ENCODE measurements around the gene KIAA0513. TPM values are rescaled to one million over a fixed set of nuclear protein-coding genes. Genes with fewer than 3 reads are reported as not detected.

The KIAA0513 gene
- total RNA-seq, 2 donors from 2014 or later, result 14.7 to 15.8 TPM

- DNase-seq (ENCODE audit: low spot score), result no peak
- intact Hi-C loops (cut with DNase I), result no loop called here
Observed at GRCh38 chr16:85081038-85081437, 53.4 kb downstream of the KIAA0513 start.

- DNase-seq (ENCODE audit: low spot score), result no peak
- intact Hi-C loops (cut with DNase I), result no loop called here
Observed at GRCh38 chr16:85081765-85082164, 54.2 kb downstream of the KIAA0513 start.

DNA sequence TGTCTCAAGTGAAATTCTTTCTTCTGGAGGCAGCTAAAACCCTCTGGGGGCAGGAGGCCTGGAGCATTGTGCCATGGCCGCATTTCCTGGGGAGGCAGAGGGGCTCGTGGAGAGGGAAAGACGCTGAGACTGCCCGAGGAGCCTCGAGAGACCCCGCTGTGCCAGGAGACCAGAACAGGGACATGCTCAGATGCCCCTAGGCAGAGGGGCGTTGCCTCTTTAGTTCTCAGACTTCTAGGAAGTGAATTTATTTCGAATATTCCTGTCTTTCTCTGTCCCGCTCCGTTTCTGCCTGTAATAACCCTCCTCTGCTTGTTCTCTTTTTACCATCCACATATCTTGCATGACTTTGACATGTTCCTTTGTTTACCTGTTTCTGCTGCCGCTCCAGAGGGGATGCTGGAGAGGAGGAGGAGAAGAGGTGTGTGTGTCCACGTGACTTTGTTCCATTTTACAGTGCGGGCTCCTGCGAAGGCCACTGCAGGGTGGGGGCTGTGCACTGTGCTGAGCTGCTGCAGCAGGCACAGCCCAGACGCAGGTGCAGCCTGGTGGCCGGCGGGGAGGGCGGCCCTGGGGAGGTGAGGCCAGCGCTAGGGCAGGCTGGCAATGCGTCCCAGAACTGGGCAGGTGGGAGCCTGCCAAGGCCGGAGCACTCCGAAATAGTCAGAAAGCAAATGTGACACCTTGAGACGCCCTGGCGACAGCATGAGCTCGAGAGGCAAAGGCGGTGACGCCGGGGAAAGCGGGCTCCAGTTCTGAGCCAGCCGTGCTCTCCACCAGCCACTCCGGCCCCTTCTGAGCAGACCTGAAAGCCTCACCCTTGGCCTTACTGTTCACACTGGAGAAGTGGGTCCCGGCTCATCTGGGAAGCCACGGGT lies 54.8 kb downstream of the KIAA0513 start:
- intact Hi-C loops (cut with DNase I), result no loop called here
- DNase-seq (ENCODE audit: low spot score), result no peak

DNA sequence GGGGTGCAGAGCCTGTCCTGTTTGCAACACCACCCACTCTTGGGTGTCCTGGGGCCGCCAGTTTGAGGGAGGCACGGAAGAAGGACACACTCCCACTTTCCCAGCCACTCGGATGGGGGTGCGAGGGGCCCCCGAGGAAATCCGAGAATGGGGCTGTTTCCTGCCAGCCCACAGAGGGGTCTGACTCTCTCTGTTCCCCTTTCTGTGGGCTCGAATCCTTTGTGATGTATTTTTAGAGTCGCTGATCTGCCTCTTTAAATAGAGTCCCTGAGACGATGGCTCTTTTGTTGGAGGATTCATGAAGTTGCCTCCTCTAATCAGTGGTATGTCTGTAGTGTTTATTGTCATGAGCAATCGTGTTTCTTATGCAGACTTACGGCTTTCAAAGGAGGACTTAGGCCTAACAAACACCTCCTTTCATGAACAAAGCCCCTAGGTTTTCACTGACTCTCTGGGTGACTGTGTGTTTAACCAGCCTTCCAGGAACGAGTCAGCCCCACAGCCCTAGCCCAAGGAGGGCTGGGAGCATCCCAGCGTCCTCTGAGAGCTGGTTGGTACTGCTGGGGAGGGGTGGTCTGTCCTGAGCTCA lies 55.5 kb downstream of the KIAA0513 start:
- intact Hi-C loops (cut with DNase I), result no loop called here
- no peak for DNase-seq (ENCODE audit: low spot score)

DNA sequence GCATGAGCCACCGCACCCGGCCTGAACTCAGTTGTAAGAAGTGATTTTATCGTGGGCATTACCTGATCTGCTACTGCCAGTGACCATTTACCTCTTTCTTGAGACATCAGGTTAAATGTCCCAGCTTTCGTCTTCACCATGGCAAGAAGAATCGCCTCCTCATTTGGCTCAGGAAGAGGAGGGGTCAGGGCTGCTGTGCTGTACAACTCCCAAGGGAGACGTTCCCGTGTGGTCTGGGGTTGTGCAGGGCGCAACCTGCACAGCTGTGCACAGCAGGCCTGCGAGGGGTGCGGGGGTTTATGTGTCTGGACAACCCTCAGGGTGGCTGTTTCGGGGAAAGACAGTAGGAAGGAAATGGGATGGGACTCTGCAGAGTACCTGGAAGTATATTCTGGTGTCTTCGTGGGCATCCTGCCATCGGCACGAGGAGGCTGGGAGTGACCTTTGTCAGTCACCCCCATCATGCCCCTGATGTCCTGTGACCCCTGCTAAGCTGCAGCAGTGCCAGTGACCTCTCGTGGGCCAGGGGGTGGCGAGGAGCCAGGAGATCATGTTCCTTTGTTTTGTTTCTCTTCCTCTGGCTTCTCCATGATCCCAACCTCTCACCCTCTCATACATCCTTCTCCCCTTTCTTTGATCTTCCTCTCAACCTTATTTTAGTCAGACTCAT lies 57.4 kb downstream of the KIAA0513 start:
- intact Hi-C loops (cut with DNase I), result no loop called here
- DNase-seq (ENCODE audit: low spot score), result no peak

- intact Hi-C loops (cut with DNase I), result no loop called here
- DNase-seq (ENCODE audit: low spot score), result no peak
Observed at GRCh38 chr16:85085721-85086120, 58.1 kb downstream of the KIAA0513 start.

- DNase-seq (ENCODE audit: low spot score), result peak; percentile 89
Observed at GRCh38 chr16:85086347-85087291, 59.0 kb downstream of the KIAA0513 start.

GRCh38 chr16:85087899-85088569 lies 60.4 kb downstream of the KIAA0513 start:
- intact Hi-C loops (cut with DNase I), result no loop called here
- no peak for DNase-seq (ENCODE audit: low spot score)

More at GRCh38 chr16:85086347-85087291, 59.0 kb downstream of the KIAA0513 start:
- intact Hi-C loops (cut with DNase I), result no loop called here

- intact Hi-C loops (cut with DNase I), result no loop called here
- no peak for DNase-seq (ENCODE audit: low spot score)
Observed at GRCh38 chr16:85088570-85089199, 61.1 kb downstream of the KIAA0513 start.

- no peak for DNase-seq (ENCODE audit: low spot score)
- intact Hi-C loops (cut with DNase I), result no loop called here
Observed at GRCh38 chr16:85089525-85089924, 61.9 kb downstream of the KIAA0513 start.

GRCh38 chr16:85090181-85090580 lies 62.6 kb downstream of the KIAA0513 start:
- intact Hi-C loops (cut with DNase I), result no loop called here
- no peak for DNase-seq (ENCODE audit: low spot score)

DNA sequence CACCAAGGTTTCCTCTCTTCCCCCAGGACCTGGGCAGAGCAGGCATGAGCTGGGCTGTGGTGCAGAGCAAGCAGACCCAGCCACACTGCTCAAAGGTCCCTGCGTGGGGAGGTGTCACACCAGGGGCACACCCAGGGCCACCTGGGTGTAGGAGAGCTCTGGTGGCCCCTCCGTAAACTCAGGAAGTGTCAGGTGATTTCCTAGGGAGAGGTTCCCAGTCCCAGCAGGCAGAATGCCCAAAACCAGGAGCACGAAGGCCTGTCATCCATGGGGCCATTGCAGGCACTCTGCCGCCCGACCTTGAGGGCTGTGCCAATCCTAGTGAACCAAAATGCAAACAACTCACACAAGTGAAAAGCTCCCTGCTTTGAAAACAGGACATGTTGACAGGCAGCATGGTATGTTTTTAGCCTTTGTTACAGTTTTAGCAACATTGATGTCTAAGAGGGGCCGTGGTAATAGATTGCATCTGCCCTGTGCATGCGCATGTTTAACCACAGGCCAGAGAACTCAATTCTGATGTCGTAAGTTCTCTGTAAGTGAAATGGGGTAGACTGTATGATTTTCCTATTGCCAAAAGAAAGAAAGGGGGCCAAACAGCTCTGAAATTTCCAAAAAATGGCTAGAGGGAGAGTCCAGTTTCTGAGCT lies 63.4 kb downstream of the KIAA0513 start:
- DNase-seq (ENCODE audit: low spot score), result no peak
- intact Hi-C loops (cut with DNase I), result no loop called here

DNA sequence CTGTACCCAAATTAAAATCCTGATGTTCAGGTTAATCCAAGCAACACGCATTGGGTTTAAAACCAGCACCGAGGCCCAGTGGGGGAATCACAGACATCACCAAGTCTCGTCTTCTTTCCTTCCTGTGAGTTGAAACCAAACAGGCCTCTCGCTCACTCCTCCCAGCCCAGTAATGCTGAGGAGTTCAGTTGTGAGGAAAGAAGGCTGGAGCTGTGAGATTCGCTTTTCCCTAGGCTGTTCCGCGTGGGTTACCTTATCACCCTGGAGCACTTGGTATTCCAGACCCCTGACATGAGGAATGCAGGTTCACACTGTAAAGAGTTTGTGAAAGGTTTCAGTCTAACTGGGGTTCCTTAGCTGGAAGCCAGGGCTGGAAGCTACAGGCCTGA lies 63.9 kb downstream of the KIAA0513 start:
- intact Hi-C loops (cut with DNase I), result no loop called here
- no peak for DNase-seq (ENCODE audit: low spot score)

GRCh38 chr16:85092309-85092708 lies 64.7 kb downstream of the KIAA0513 start:
- intact Hi-C loops (cut with DNase I), result no loop called here
- no peak for DNase-seq (ENCODE audit: low spot score)

GRCh38 chr16:85092851-85093250 lies 65.3 kb downstream of the KIAA0513 start:
- intact Hi-C loops (cut with DNase I), result no loop called here

GRCh38 chr16:85093705-85094104 lies 66.1 kb downstream of the KIAA0513 start:
- DNase-seq (ENCODE audit: low spot score), result no peak
- intact Hi-C loops (cut with DNase I), result no loop called here

More at GRCh38 chr16:85092851-85093250, 65.3 kb downstream of the KIAA0513 start:
- DNase-seq (ENCODE audit: low spot score), result no peak

GRCh38 chr16:85094176-85094805 lies 66.7 kb downstream of the KIAA0513 start:
- intact Hi-C loops (cut with DNase I), result no loop called here
- DNase-seq (ENCODE audit: low spot score), result no peak
